H9 (cell line): ENCODE results near the gene CHKB. TPM values are rescaled to one million over a fixed set of nuclear protein-coding genes. Genes with fewer than 3 reads are reported as not detected.

ENCODE experiments used
- DNase-seq: peaks from one replicate; pipeline ENCODE4 v3.0.0-alpha.2; 2017
- H2AFZ ChIP-seq: one replicate; pipeline ENCODE4 v1.6.1; 2013; ENCODE audit warnings: mild to moderate bottlenecking, low read length, control low read depth, moderate library complexity
- H2AK5ac ChIP-seq: 2 replicates; pipeline ENCODE4 v1.6.1; 2013; ENCODE audit warnings: low read length, control low read depth, mixed read lengths; ENCODE audit not compliant: insufficient read length
- H2BK120ac ChIP-seq: one replicate; pipeline ENCODE4 v1.6.1; 2013; ENCODE audit warnings: low read depth, mild to moderate bottlenecking, low read length, control low read depth, inconsistent platforms; ENCODE audit not compliant: poor library complexity, severe bottlenecking
- H2BK12ac ChIP-seq: 2 replicates; pipeline ENCODE4 v1.6.1; 2013; ENCODE audit warnings: low read length, control low read depth, mixed read lengths, low read depth; ENCODE audit not compliant: insufficient read length
- H2BK15ac ChIP-seq: 2 replicates; pipeline ENCODE4 v1.6.1; 2013; ENCODE audit warnings: low read depth, low read length, control low read depth
- H2BK20ac ChIP-seq: one replicate; pipeline ENCODE4 v1.6.1; 2013; ENCODE audit warnings: low read depth, mild to moderate bottlenecking, low read length, control low read depth, inconsistent platforms; ENCODE audit not compliant: poor library complexity, severe bottlenecking
- H2BK5ac ChIP-seq: 2 replicates; pipeline ENCODE4 v1.6.1; 2013; ENCODE audit warnings: low read length, control low read depth, mixed read lengths; ENCODE audit not compliant: insufficient read length
- H3K14ac ChIP-seq: 2 replicates; pipeline ENCODE4 v1.6.1; 2013; ENCODE audit warnings: low read length, control low read depth; ENCODE audit not compliant: insufficient read depth
- H3K18ac ChIP-seq: 2 replicates; pipeline ENCODE4 v1.6.1; 2013; ENCODE audit warnings: low read depth, mild to moderate bottlenecking, mixed read lengths, low read length, control low read depth; ENCODE audit not compliant: insufficient read length
- H3K23ac ChIP-seq: 2 replicates; pipeline ENCODE4 v1.6.1; 2013; ENCODE audit warnings: low read length, control low read depth, mixed read lengths, low read depth; ENCODE audit not compliant: insufficient read length
- H3K23me2 ChIP-seq: 2 replicates; pipeline ENCODE4 v1.6.1; 2013; ENCODE audit warnings: low read depth, mild to moderate bottlenecking, mixed read lengths, low read length, control low read depth; ENCODE audit not compliant: insufficient read length, poor library complexity, severe bottlenecking
- H3K27ac ChIP-seq: 2 replicates; pipeline ENCODE4 v1.5.1; 2013; ENCODE audit warnings: low read length, control low read depth, mixed read lengths, low read depth; ENCODE audit not compliant: insufficient read length
- H3K27me3 ChIP-seq: 2 replicates; pipeline ENCODE4 v1.6.1; 2013; ENCODE audit warnings: low read length, control low read depth, inconsistent platforms; ENCODE audit not compliant: insufficient read depth
- H3K4ac ChIP-seq: 2 replicates; pipeline ENCODE4 v1.6.1; 2013; ENCODE audit warnings: low read depth, mild to moderate bottlenecking, control low read depth, inconsistent platforms, low read length, moderate library complexity
- H3K4me1 ChIP-seq: 2 replicates; pipeline ENCODE4 v1.6.1; 2013; ENCODE audit warnings: low read length, control low read depth, inconsistent platforms; ENCODE audit not compliant: insufficient read depth
- H3K4me2 ChIP-seq: 2 replicates; pipeline ENCODE4 v1.6.1; 2013; ENCODE audit warnings: low read length, control low read depth, mixed read lengths; ENCODE audit not compliant: insufficient read length, insufficient read depth
- H3K56ac ChIP-seq: 2 replicates; pipeline ENCODE4 v1.6.1; 2013; ENCODE audit warnings: low read depth, mild to moderate bottlenecking, mixed read lengths, low read length, control low read depth; ENCODE audit not compliant: insufficient read length
- H3K79me1 ChIP-seq: 2 replicates; pipeline ENCODE4 v1.6.1; 2013; ENCODE audit warnings: low read depth, mild to moderate bottlenecking, moderate library complexity, low read length, control low read depth, inconsistent platforms; ENCODE audit not compliant: insufficient read depth, poor library complexity, severe bottlenecking
- H3K79me2 ChIP-seq: 2 replicates; pipeline ENCODE4 v1.6.1; 2013; ENCODE audit warnings: low read length, control low read depth, inconsistent platforms; ENCODE audit not compliant: insufficient read depth
- H3K9ac ChIP-seq: 2 replicates; pipeline ENCODE4 v1.6.1; 2013; ENCODE audit warnings: low read length, control low read depth, mixed read lengths; ENCODE audit not compliant: insufficient read length; ENCODE audit errors: extremely low read depth
- H3K9me3 ChIP-seq: one replicate; pipeline ENCODE4 v1.6.1; 2013; ENCODE audit warnings: low read depth, low read length, inconsistent platforms; ENCODE audit not compliant: control insufficient read depth
- H3T11ph ChIP-seq: one replicate; pipeline ENCODE4 v1.6.1; 2013; ENCODE audit warnings: mild to moderate bottlenecking, low read length, control low read depth, inconsistent platforms
- H4K20me1 ChIP-seq: one replicate; pipeline ENCODE4 v1.6.1; 2013; ENCODE audit not compliant: control insufficient read depth, insufficient read length, insufficient read depth
- H4K5ac ChIP-seq: 2 replicates; pipeline ENCODE4 v1.6.1; 2013; ENCODE audit warnings: low read depth, mild to moderate bottlenecking, mixed read lengths, low read length, control low read depth; ENCODE audit not compliant: insufficient read length
- H4K8ac ChIP-seq: replicated peaks from 2 replicates; pipeline ENCODE4 v1.6.1; 2013; ENCODE audit warnings: low read length, control low read depth, mixed read lengths, low read depth; ENCODE audit not compliant: insufficient read length
- H4K91ac ChIP-seq: 2 replicates; pipeline ENCODE4 v1.6.1; 2013; ENCODE audit warnings: low read depth, mild to moderate bottlenecking, moderate library complexity, mixed read lengths, low read length, control low read depth; ENCODE audit not compliant: insufficient read length
- H3K27ac Mint-ChIP-seq, 3 experiments: 2 replicates in 2 of 3; 3 replicates in 1 of 3; pipeline ENCODE4 v1.8.0; 2020 to 2021; ENCODE audit warnings: mixed read lengths in 3 of 3, mild to moderate bottlenecking in 1 of 3, moderate library complexity in 1 of 3
- H3K27me3 Mint-ChIP-seq: 2 replicates; pipeline ENCODE4 v1.8.0; 2021; ENCODE audit warnings: low read depth, mild to moderate bottlenecking, moderate library complexity, mixed read lengths
- H3K36me3 Mint-ChIP-seq, 3 experiments: 2 replicates in 2 of 3; 3 replicates in 1 of 3; pipeline ENCODE4 v1.8.0; 2020 to 2021; ENCODE audit warnings: low read depth in 3 of 3, mixed read lengths in 3 of 3; ENCODE audit not compliant: insufficient read depth in 1 of 3
- H3K4me1 Mint-ChIP-seq, 2 experiments: 2 replicates each; pipeline ENCODE4 v1.8.0; 2020; ENCODE audit warnings: mixed read lengths in 2 of 2
- H3K4me3 Mint-ChIP-seq, 2 experiments: 2 replicates in 1 of 2; 3 replicates in 1 of 2; pipeline ENCODE4 v1.8.0; 2020 to 2021; ENCODE audit warnings: mild to moderate bottlenecking in 2 of 2, mixed read lengths in 2 of 2, moderate library complexity in 1 of 2
- H3K9me3 Mint-ChIP-seq, 2 experiments: 2 replicates in 1 of 2; 3 replicates in 1 of 2; pipeline ENCODE4 v1.8.0; 2020; ENCODE audit warnings: mild to moderate bottlenecking in 2 of 2, mixed read lengths in 2 of 2, moderate library complexity in 1 of 2
- CTCF ChIP-seq: fragments of 200-600 bp; sonication (generic); conservative IDR thresholded peaks from 3 replicates; pipeline ENCODE4 v1.8.0; 2021; ENCODE audit warnings: antibody characterized with exemption, mild to moderate bottlenecking
- WGBS: extraction: QIAGEN DNeasy Blood & Tissue Kit; methylation state at CpG from one replicate; pipeline ENCODE4 v1.1.7; 2013; ENCODE audit warnings: missing lambda C conversion rate, low lambda C conversion rate, mixed read lengths; ENCODE audit not compliant: insufficient read length; ENCODE audit errors: extremely low coverage; 5-methylcytosine and 5-hydroxymethylcytosine counted together
- total RNA-seq: library from RNA; stranded (reverse); gene quantifications from 2 replicates; pipeline ENCODE4 v1.2.1, GENCODE V29; 2021

The CHKB gene
- total RNA-seq, 1 experiment from 2014 or later: 64.9 TPM

- Histone ChIP-seq H3K27ac (no peak overlapping the region), H2BK5ac (no peak overlapping the region), H4K20me1 (no peaks in the 10 kb centered on the region), H4K8ac (no peak overlapping the region), H3K4ac (no peak overlapping the region), H3K23ac (no peak overlapping the region), H4K91ac (no peak overlapping the region), H3K9me3 (no peaks in the 10 kb centered on the region), H2AFZ (no peak overlapping the region), H4K5ac (no peak overlapping the region), H2AK5ac (no peak overlapping the region), H3T11ph (no peak overlapping the region), H3K23me2 (peaks cover 2% of the 10 kb centered on the region), H3K14ac (no peak overlapping the region), H3K4me2 (no peak overlapping the region), H3K27me3 (no peaks in the 10 kb centered on the region; the same call in 1 of the 2 replicates), H3K9ac (no peak overlapping the region), H2BK15ac (no peak overlapping the region), H3K79me1 (no peaks in the 10 kb centered on the region), H3K18ac (no peak overlapping the region), H2BK120ac (no peak overlapping the region), H2BK12ac (no peak overlapping the region), H2BK20ac (no peak overlapping the region), H3K79me2 (no peaks in the 10 kb centered on the region), H3K56ac (no peak overlapping the region), H3K4me1 (no peaks in the 10 kb centered on the region)
- H3K27ac Mint-ChIP-seq: no peak overlapping the region
- H3K4me3 Mint-ChIP-seq: peak overlapping the region; percentile 27 to 46; a peak in 3 of 5 replicates
- peak; percentile 89 for DNase-seq
- H3K36me3 Mint-ChIP-seq: no peaks in the 10 kb centered on the region
- no CpG with 5 or more reads among the region's 52 CpGs for WGBS
- peak; percentile 78 for TF ChIP-seq CTCF
- peaks cover 49% of the 10 kb centered on the region for H3K27me3 Mint-ChIP-seq
- no peaks in the 10 kb centered on the region for H3K4me1 Mint-ChIP-seq
- H3K9me3 Mint-ChIP-seq: no peaks in the 10 kb centered on the region; a peak in 1 of 5 replicates
These were observed 38.4 kb downstream of the CHKB start for GRCh38 chr22:50544078-50544745.
